IPS-15b (cell line): Measurements from ENCODE around the gene MTMR1.

Experiments used
- H3K27me3 ChIP-seq: one replicate; pipeline ENCODE4 v1.6.1; 2013; ENCODE audit warnings: low read length; ENCODE audit not compliant: control insufficient read depth, insufficient read depth
- H3K36me3 ChIP-seq: one replicate; pipeline ENCODE4 v1.6.1; 2013; ENCODE audit warnings: low read length; ENCODE audit not compliant: control insufficient read depth, insufficient read depth
- H3K4me1 ChIP-seq: one replicate; pipeline ENCODE4 v1.6.1; 2013; ENCODE audit warnings: mild to moderate bottlenecking, low read length; ENCODE audit not compliant: control insufficient read depth, insufficient read depth
- H3K4me3 ChIP-seq: one replicate; pipeline ENCODE4 v1.5.1; 2013; ENCODE audit warnings: low read depth, low read length
- H3K9ac ChIP-seq: one replicate; pipeline ENCODE4 v1.6.1; 2013; ENCODE audit warnings: low read depth, mild to moderate bottlenecking, low read length
- H3K9me3 ChIP-seq: one replicate; pipeline ENCODE4 v1.6.1; 2013; ENCODE audit warnings: mild to moderate bottlenecking, low read length; ENCODE audit not compliant: control insufficient read depth, insufficient read depth

MTMR1 gene

GRCh38 chrX:150698981-150699380 lies 5.8 kb downstream of the MTMR1 start:
- H3K4me3 ChIP-seq, result no peak overlapping the region
- H3K4me1 ChIP-seq, result no peaks in the 10 kb centered on the region
- no peaks in the 10 kb centered on the region for H3K27me3 ChIP-seq
- no peak overlapping the region for H3K9ac ChIP-seq
- no peaks in the 10 kb centered on the region for H3K36me3 ChIP-seq
- no peaks in the 10 kb centered on the region for H3K9me3 ChIP-seq

- Histone ChIP-seq H3K4me1 (no peaks in the 10 kb centered on the region), H3K4me3 (no peak overlapping the region), H3K9me3 (no peaks in the 10 kb centered on the region), H3K36me3 (no peaks in the 10 kb centered on the region), H3K9ac (no peak overlapping the region), H3K27me3 (no peaks in the 10 kb centered on the region)
Observed at GRCh38 chrX:150700107-150700506, 6.9 kb downstream of the MTMR1 start.

GRCh38 chrX:150701377-150701776 lies 8.2 kb downstream of the MTMR1 start:
- Histone ChIP-seq H3K36me3 (no peaks in the 10 kb centered on the region), H3K4me1 (no peaks in the 10 kb centered on the region), H3K4me3 (no peak overlapping the region)

GRCh38 chrX:150702966-150703694 lies 9.9 kb downstream of the MTMR1 start:
- Histone ChIP-seq H3K4me1 (no peaks in the 10 kb centered on the region), H3K4me3 (no peak overlapping the region), H3K9ac (no peak overlapping the region), H3K36me3 (no peaks in the 10 kb centered on the region), H3K9me3 (no peaks in the 10 kb centered on the region), H3K27me3 (no peaks in the 10 kb centered on the region)

More at GRCh38 chrX:150701377-150701776, 8.2 kb downstream of the MTMR1 start:
- Histone ChIP-seq H3K27me3 (no peaks in the 10 kb centered on the region), H3K9me3 (no peaks in the 10 kb centered on the region), H3K9ac (no peak overlapping the region)

- H3K4me1 ChIP-seq, result no peaks in the 10 kb centered on the region
- no peaks in the 10 kb centered on the region for H3K36me3 ChIP-seq
- no peak overlapping the region for H3K4me3 ChIP-seq
- no peak overlapping the region for H3K9ac ChIP-seq
- no peaks in the 10 kb centered on the region for H3K27me3 ChIP-seq
- H3K9me3 ChIP-seq, result no peaks in the 10 kb centered on the region
Observed at GRCh38 chrX:150703695-150703974, 10.4 kb downstream of the MTMR1 start.

- Histone ChIP-seq H3K4me3 (no peak overlapping the region), H3K4me1 (no peaks in the 10 kb centered on the region), H3K27me3 (no peaks in the 10 kb centered on the region), H3K36me3 (no peaks in the 10 kb centered on the region), H3K9ac (no peak overlapping the region), H3K9me3 (no peaks in the 10 kb centered on the region)
Observed at GRCh38 chrX:150704030-150704613, 10.9 kb downstream of the MTMR1 start.

- Histone ChIP-seq H3K9ac (no peak overlapping the region), H3K4me3 (no peak overlapping the region), H3K27me3 (no peaks in the 10 kb centered on the region), H3K9me3 (no peaks in the 10 kb centered on the region), H3K4me1 (no peaks in the 10 kb centered on the region), H3K36me3 (no peaks in the 10 kb centered on the region)
Observed at GRCh38 chrX:150712619-150713018, 19.4 kb downstream of the MTMR1 start.

GRCh38 chrX:150715184-150715583 lies 22.0 kb downstream of the MTMR1 start:
- no peaks in the 10 kb centered on the region for H3K27me3 ChIP-seq
- H3K4me3 ChIP-seq, result no peak overlapping the region
- H3K9ac ChIP-seq, result no peak overlapping the region
- H3K9me3 ChIP-seq, result no peaks in the 10 kb centered on the region
- no peaks in the 10 kb centered on the region for H3K36me3 ChIP-seq
- H3K4me1 ChIP-seq, result no peaks in the 10 kb centered on the region

- Histone ChIP-seq H3K27me3 (no peaks in the 10 kb centered on the region), H3K4me3 (no peak overlapping the region), H3K36me3 (no peaks in the 10 kb centered on the region), H3K9me3 (no peaks in the 10 kb centered on the region), H3K9ac (no peak overlapping the region), H3K4me1 (no peaks in the 10 kb centered on the region)
Observed at GRCh38 chrX:150719621-150720020, 26.4 kb downstream of the MTMR1 start.

GRCh38 chrX:150729956-150730355 lies 36.8 kb downstream of the MTMR1 start:
- Histone ChIP-seq H3K36me3 (no peaks in the 10 kb centered on the region), H3K9ac (no peak overlapping the region), H3K9me3 (no peaks in the 10 kb centered on the region), H3K27me3 (no peaks in the 10 kb centered on the region), H3K4me1 (no peaks in the 10 kb centered on the region), H3K4me3 (no peak overlapping the region)

GRCh38 chrX:150730719-150731118 lies 37.5 kb downstream of the MTMR1 start:
- no peaks in the 10 kb centered on the region for H3K36me3 ChIP-seq
- no peaks in the 10 kb centered on the region for H3K4me1 ChIP-seq
- no peaks in the 10 kb centered on the region for H3K27me3 ChIP-seq
- H3K9ac ChIP-seq, result no peak overlapping the region
- no peaks in the 10 kb centered on the region for H3K9me3 ChIP-seq
- H3K4me3 ChIP-seq, result no peak overlapping the region

- H3K9ac ChIP-seq, result no peak overlapping the region
- H3K27me3 ChIP-seq, result no peaks in the 10 kb centered on the region
- no peaks in the 10 kb centered on the region for H3K36me3 ChIP-seq
- no peaks in the 10 kb centered on the region for H3K9me3 ChIP-seq
- no peaks in the 10 kb centered on the region for H3K4me1 ChIP-seq
- no peak overlapping the region for H3K4me3 ChIP-seq
Observed at GRCh38 chrX:150731795-150732194, 38.6 kb downstream of the MTMR1 start.
